Immature natural killer cell (primary cell): ENCODE results near the gene STIP1. TPM values are rescaled to one million over a fixed set of nuclear protein-coding genes. Genes with fewer than 3 reads are reported as not detected.
"Not testable (repeated sequence)": the region's sequence is repeated elsewhere in the genome, so short reads cannot be mapped to it uniquely, and the experiment has no call there.

Experiments used
- DNase-seq, 3 donors: peaks; one replicate each; pipeline ENCODE4 v3.0.0; 2022; ENCODE audit warnings: mixed read lengths in 1 of 3
- H3K27ac Mint-ChIP-seq, 6 donors: one replicate each; pipeline ENCODE4 v1.8.0; 2020; ENCODE audit warnings: mixed read lengths in 6 of 6, mild to moderate bottlenecking in 5 of 6, inconsistent platforms in 4 of 6, moderate library complexity in 3 of 6
- H3K27me3 Mint-ChIP-seq, 3 donors: one replicate each; pipeline ENCODE4 v1.8.0; 2020 to 2021; ENCODE audit warnings: low read depth in 3 of 3, mild to moderate bottlenecking in 3 of 3, mixed read lengths in 3 of 3, moderate library complexity in 3 of 3, inconsistent platforms in 1 of 3
- H3K36me3 Mint-ChIP-seq, 3 donors: one replicate each; pipeline ENCODE4 v1.8.0; 2020; ENCODE audit warnings: mixed read lengths in 3 of 3, inconsistent platforms in 2 of 3, mild to moderate bottlenecking in 2 of 3
- H3K4me1 Mint-ChIP-seq, 2 donors: one replicate each; pipeline ENCODE4 v1.8.0; 2020; ENCODE audit warnings: inconsistent platforms in 2 of 2, mild to moderate bottlenecking in 2 of 2, mixed read lengths in 2 of 2, moderate library complexity in 1 of 2
- H3K4me3 Mint-ChIP-seq, 5 donors: one replicate each; pipeline ENCODE4 v1.8.0; 2020; ENCODE audit warnings: mild to moderate bottlenecking in 5 of 5, mixed read lengths in 5 of 5, inconsistent platforms in 3 of 5, moderate library complexity in 3 of 5
- H3K9me3 Mint-ChIP-seq, 6 donors: one replicate each; pipeline ENCODE4 v1.8.0; 2020; ENCODE audit warnings: mild to moderate bottlenecking in 6 of 6, mixed read lengths in 6 of 6, inconsistent platforms in 4 of 6, moderate library complexity in 3 of 6
- polyA plus RNA-seq, 3 donors: library from polyadenylated mRNA; unstranded; fragments of 300-500 nt; fragmentation: Illumina TruSeq; gene quantifications; one replicate each; pipeline ENCODE4 v1.2.3, GENCODE V29; 2021

Gene STIP1
- polyA plus RNA-seq, 3 donors from 2014 or later: 51.3 to 113 (median 57.3) TPM

DNA sequence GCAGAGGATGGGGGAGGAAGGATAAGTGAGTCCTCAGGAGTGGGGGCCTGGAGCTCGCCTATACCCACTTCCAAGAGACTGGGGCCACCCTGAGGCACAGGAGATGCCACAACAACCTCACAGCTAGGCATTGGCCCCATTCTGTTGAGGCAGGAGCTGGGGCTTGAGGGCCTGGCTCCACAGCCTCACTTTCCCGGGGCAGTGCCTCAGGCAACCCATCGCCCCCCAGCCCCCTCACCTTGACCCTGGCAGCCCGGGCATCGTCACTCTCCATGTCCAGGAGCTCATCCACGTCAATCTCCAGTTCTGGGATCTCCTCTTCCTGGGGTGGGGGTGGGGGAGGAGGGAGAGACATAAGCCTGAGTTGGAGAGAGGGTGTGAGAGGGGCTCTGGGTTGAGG is 59.0 kb downstream of the STIP1 start:
- H3K4me1 Mint-ChIP-seq: peaks cover 35 to 49% of the 10 kb centered on the region in 2 donors

DNA sequence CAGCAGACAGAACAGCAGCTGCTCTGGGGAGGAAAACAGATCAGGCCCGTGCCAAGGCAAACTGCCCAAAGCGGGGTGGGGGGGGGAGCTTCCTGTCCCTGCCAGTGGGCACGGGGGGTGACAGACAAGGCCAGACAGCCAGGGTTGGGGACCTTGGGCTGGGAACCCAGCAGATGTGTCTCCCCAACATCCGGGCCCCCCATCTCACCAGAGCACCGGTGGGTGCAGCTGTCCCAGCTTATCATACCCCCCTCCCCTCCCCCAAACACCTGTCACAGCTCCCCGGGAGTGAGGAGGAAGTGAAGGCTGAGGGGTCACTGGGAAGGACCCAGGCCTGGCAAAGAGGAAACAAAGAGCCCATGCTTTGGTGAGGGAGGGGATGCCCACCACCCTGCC is 59.4 kb downstream of the STIP1 start:
- peak overlapping the region; percentile 75 to 81 (median 79) for H3K4me3 Mint-ChIP-seq
- peak; percentile 47 to 53 (median 51) for DNase-seq
- peaks cover 13 to 17% (median 14%) of the 10 kb centered on the region in 3 donors for H3K27me3 Mint-ChIP-seq
- H3K4me1 Mint-ChIP-seq: peaks cover 30 to 44% of the 10 kb centered on the region in 2 donors
- peaks cover 0 to 3% (median 0%) of the 10 kb centered on the region in 3 donors for H3K36me3 Mint-ChIP-seq
- H3K9me3 Mint-ChIP-seq: no peaks in the 10 kb centered on the region
- H3K27ac Mint-ChIP-seq: peak overlapping the region in 5 of 6 donors; percentile 34 to 86 (median 79)

More for the DNA sequence above, 59.0 kb downstream of the STIP1 start:
- Mint-ChIP-seq H3K27me3 (peaks cover 14 to 17% (median 15%) of the 10 kb centered on the region in 3 donors), H3K36me3 (peaks cover 0 to 3% (median 0%) of the 10 kb centered on the region in 3 donors), H3K9me3 (no peaks in the 10 kb centered on the region), H3K27ac (peak overlapping the region in 3 of 6 donors; percentile 7 to 80 (median 39)), H3K4me3 (peak overlapping the region in 2 of 5 donors; percentile 75 to 81)
- DNase-seq: no peak

DNA sequence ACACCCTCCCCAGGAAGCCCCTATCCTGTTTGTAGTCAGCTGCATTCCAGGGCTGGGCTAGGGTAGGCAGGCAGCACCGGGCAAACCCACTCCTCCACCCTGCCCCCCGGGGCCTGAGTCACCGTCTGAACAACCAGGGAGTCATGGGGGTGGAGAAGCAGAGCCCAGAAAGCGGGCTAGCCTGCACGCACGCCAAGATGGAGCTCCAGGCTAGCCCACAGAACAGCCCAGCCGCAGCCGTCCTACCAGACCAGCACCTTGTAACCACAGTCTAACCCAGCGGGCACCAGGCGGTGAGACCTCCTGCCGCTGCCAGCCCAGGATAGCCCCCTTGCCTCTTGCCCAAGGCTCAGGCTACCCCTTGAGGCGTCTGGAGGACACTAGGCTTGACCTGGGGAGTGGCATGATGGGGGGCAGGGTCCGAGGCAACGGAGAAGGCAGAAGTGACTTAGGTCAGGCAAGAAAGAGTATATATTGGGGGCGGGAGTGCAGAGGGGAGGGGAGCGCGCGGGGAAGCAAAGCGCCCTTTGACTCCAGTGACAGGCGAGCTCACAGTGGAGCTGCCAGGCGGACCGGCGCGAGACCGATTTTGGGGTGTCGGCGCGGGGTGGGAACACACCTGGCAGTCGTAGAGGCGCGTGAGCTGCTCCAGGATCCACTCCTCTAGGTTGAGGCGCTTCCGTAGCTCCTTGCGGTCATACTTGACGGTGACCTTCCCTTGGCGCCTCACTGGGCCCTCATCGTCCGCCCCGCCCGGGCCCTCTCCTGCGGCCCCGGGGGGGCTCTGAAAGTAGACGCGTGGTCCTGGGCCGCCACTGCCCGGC is 60.0 kb downstream of the STIP1 start:
- no peaks in the 10 kb centered on the region for H3K9me3 Mint-ChIP-seq
- H3K27me3 Mint-ChIP-seq: peaks cover 9 to 11% (median 10%) of the 10 kb centered on the region in 3 donors
- DNase-seq: peak; percentile 55 to 61 (median 57)
- peaks cover 27 to 42% of the 10 kb centered on the region in 2 donors for H3K4me1 Mint-ChIP-seq
- peak overlapping the region; percentile 75 to 81 (median 79) for H3K4me3 Mint-ChIP-seq
- H3K27ac Mint-ChIP-seq: peak overlapping the region; percentile 53 to 86 (median 76)
- H3K36me3 Mint-ChIP-seq: peaks cover 0 to 3% (median 0%) of the 10 kb centered on the region in 3 donors

DNA sequence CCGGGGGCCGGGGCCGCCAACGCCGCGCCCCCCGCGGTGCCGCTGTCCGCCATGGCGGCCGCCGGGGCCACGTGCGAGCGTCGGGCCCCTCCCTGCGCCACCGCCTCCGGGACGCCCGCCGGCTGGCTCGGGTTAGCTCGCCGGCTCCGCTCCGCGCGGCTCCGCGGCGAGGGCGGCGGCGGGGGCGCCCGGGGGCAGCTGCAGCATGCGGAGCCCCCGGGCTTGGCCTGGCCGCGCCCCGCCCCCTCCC is 60.6 kb downstream of the STIP1 start:
- not testable (repeated sequence) for H3K36me3 Mint-ChIP-seq, H3K9me3 Mint-ChIP-seq, DNase-seq, H3K27me3 Mint-ChIP-seq
- Mint-ChIP-seq H3K4me1 (peaks cover 27 to 43% of the 10 kb centered on the region in 2 donors), H3K4me3 (peak overlapping the region; percentile 82 to 85 (median 84)), H3K27ac (peak overlapping the region in 1 of 6 donors; percentile 62)

DNA sequence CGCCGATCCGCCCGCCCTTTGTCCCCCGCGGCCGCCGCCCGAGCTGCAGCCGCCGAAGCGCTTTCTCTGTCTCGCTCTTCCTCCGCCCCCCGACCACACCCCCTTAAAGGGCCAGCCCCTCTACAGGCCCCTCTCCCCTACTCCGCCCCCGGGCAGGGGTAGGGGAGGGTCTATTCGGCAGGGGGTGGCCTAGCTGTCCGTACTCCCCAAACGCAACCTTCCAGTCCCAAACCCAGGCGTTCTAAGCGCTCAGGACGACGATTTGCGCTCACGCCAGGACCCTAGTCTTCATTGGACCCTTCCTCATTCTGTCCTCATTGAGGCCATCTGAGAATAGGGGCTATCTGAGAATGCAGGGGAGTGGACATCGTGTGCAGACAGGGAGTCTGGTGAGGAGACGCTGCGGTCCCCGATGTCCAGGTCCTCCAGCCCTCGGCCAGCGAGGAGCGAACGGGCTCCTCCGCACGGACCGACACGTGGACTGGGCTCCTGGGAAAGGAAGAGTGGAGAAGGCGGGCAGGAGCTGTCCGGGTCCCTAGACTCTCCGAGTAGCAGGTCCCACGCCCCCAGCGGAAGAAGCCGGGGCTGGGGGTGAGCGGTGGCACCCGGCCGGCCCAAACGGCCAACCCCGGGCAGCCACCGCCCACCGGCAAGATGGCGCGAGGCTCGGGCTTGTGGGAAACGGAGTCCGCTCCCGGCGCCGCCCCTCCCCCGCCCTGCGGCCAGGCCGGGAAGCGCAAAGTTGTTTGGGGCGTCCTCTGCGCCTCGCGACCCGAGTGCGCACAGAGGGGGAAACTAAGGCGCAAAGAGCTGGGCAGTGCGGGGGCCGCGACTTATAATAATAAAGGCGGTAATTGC is 61.1 kb downstream of the STIP1 start, which contains the start of gene PPP1R14B:
TSS of gene PPP1R14B (minus strand) at position 73 of the 858 bp plus-strand sequence. CDS start 270 bp downstream, outside the sequence.
- Mint-ChIP-seq H3K9me3 (no peaks in the 10 kb centered on the region), H3K4me3 (peak within 1 kb of the TSS; percentile 82 to 85 (median 84)), H3K4me1 (peaks cover 33 to 48% of the 10 kb centered on the region in 2 donors), H3K36me3 (peaks cover 0 to 3% (median 0%) of the 10 kb centered on the region in 3 donors), H3K27me3 (peaks cover 6 to 11% (median 9%) of the 10 kb centered on the region in 3 donors), H3K27ac (peak within 1 kb of the TSS; percentile 62 to 86 (median 80))
- peak; percentile 70 to 75 (median 71) for DNase-seq

DNA sequence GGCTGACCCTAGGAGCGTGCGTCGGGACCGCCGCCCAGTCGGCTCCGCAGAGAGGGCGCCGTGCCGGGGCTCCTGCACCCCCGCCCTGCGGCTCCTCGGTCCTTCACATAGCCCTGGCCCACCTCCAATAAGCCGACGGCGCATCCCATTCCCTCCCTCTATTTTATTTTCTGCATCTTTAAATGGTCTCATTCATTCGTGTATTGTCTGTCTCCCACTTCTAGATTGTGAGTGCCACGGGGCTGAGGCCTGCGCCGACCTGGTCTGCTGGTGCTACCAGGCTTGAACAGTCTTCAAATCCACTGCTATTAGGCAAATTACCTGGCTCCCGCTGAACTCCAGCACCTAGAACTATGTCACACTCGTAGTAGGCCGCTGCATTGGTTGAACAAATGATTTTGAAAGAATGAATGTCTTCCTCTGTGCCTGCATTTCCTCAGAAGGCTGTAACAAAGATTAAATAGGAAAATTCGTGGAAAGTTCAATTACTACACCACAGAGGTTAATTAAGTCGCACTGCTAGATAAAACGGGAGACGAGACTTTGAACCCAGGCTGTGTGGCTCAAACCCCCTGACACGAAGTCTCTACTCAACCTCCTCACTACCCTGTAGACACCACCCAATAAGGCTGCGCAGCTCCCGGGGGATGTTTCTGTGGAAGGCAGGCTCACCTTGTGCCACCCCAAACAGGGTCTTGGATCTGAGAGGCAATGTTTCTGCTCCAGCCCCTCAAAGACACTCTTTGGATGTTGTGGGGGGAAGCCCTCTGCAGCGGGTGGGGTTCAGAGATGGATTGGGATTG is 62.0 kb downstream of the STIP1 start:
- no peaks in the 10 kb centered on the region for H3K9me3 Mint-ChIP-seq
- H3K27me3 Mint-ChIP-seq: peaks cover 7 to 13% (median 9%) of the 10 kb centered on the region in 3 donors
- H3K36me3 Mint-ChIP-seq: peaks cover 0 to 3% (median 0%) of the 10 kb centered on the region in 3 donors
- DNase-seq: no peak
- peak overlapping the region in 3 of 6 donors; percentile 47 to 82 (median 65) for H3K27ac Mint-ChIP-seq
- H3K4me1 Mint-ChIP-seq: peaks cover 35 to 43% of the 10 kb centered on the region in 2 donors
- peak overlapping the region; percentile 68 to 78 (median 76) for H3K4me3 Mint-ChIP-seq

DNA sequence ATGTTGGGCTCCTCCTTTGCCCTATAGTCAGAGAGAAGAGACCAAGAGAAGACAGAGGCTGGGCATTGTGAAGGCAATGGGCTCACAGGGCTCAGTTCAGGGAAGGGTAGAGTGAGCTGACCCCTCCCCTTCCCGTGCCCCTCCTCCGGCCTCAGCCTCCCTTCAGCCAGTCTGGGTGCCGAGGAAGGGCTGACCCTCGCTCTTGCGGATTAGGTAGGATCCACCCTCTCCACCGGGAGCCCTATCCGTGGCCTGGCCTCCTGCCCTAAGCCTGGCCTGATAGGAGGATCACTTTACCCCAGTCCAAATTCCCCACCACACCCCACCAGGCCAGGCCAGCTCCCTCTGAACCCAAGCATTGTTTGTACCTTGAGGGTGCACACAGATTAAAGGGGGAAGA is 62.6 kb downstream of the STIP1 start:
- H3K27ac Mint-ChIP-seq: peak overlapping the region in 1 of 6 donors; percentile 65
- no peak overlapping the region for H3K4me3 Mint-ChIP-seq
- no peaks in the 10 kb centered on the region for H3K36me3 Mint-ChIP-seq
- H3K9me3 Mint-ChIP-seq: no peaks in the 10 kb centered on the region
- peaks cover 31 to 39% of the 10 kb centered on the region in 2 donors for H3K4me1 Mint-ChIP-seq
- DNase-seq: no peak
- peaks cover 7 to 10% (median 8%) of the 10 kb centered on the region in 3 donors for H3K27me3 Mint-ChIP-seq

DNA sequence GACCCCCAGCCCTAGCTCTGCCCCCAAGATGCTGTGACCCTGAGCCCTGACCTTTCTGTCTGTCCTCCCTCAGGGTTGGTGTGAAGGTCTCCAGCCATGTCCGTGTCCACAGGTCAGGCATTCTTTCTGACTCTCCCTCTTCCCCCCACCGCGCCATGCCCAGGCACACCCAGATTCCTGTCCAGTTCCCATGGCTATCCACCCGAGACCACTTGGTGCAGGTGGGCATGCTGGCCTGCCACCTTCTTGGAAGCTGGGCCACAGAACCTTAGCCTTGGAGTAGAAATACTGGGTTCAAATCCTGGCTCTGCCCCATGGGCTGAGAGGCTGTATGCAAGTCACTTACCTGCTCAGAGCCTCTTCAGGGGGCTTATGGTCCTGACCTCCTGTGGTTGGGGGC is 63.1 kb downstream of the STIP1 start:
- Mint-ChIP-seq H3K4me1 (peaks cover 26 to 39% of the 10 kb centered on the region in 2 donors), H3K9me3 (no peaks in the 10 kb centered on the region), H3K27me3 (peaks cover 3 to 10% (median 7%) of the 10 kb centered on the region in 3 donors), H3K4me3 (peak overlapping the region in 2 of 5 donors; percentile 3 to 38), H3K27ac (no peak overlapping the region), H3K36me3 (no peaks in the 10 kb centered on the region)
- DNase-seq: no peak

DNA sequence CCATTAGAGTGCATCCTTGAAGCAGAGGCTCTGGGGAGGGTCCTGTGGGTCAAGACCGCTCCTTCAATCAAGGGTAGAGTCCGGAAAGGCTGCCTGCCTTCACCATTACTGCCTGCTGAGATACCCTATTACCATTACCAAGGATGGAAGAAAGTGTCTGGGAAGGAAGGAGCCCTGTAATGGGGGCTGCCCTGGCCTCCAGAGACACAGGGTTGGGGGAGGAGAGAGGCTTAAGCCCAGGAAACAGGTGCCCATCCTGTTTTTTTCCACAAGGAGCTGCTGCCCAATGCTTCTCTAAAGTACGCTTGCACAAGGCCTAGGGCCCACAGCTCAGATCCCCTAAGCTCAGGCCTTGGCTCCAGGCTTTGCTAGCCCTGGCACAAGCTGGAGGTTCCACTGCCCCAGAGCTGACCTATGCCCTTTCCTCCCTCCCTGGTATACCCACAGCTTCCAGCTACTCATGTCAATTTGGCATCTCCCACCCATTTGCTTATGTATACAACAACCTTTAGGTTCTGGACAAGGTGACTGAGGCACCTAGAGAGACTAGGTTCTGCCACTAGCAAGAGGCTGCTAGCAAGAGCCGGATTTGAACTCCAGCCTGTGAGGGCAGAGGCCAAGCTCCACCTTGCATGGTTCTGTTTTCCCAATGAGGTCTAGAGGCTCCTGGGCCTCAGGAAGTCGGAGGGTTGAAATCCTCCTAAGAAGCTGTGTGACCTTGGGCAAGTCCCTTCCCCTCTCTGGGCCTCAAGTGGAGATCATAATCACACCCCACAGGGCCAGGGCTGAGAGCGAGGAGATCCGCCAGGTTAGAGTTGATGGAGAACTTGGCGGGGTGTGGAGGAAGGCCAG is 63.8 kb downstream of the STIP1 start:
- Mint-ChIP-seq H3K27ac (peak overlapping the region in 2 of 6 donors; percentile 14 to 31), H3K9me3 (no peaks in the 10 kb centered on the region), H3K27me3 (peaks cover 3 to 10% (median 4%) of the 10 kb centered on the region in 3 donors), H3K36me3 (no peaks in the 10 kb centered on the region), H3K4me1 (peaks cover 25 to 39% of the 10 kb centered on the region in 2 donors), H3K4me3 (peak overlapping the region; percentile 20 to 53 (median 40))
- DNase-seq: no peak

DNA sequence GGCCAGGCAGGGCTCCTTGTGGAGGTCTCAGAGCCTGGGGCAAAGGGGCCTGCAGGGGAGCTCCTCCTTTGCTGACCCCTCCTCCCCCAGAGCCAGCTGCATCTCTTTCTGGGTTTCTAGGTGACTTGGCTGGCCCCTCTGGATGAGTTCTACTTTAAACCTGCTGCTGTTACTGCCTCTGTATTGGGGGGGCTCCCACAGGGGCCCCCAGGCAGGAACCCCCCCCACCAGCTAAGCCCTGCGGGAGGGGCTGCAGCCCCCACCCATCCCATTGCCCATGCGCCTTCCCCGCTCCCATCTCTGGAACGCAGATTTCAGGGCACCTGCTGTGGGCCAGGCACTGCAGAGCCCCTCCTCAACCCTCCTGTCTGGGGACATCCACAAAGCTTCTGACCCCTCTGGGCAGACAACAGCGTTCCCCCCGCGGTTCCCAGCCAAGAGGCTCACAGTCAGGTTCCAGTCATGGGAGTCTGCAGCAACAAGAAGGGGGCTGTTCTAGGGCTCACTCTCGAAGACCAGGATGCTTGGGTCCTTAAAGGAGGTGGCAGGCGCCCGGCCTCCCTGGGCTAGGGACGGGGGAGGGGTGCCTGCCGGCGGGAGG is 64.5 kb downstream of the STIP1 start:
- H3K27me3 Mint-ChIP-seq: peaks cover 4 to 10% (median 4%) of the 10 kb centered on the region in 3 donors
- H3K4me3 Mint-ChIP-seq: peak overlapping the region; percentile 81 to 89 (median 82)
- peaks cover 21 to 33% of the 10 kb centered on the region in 2 donors for H3K4me1 Mint-ChIP-seq
- DNase-seq: no peak
- no peak overlapping the region for H3K27ac Mint-ChIP-seq
- no peaks in the 10 kb centered on the region for H3K36me3 Mint-ChIP-seq
- H3K9me3 Mint-ChIP-seq: no peaks in the 10 kb centered on the region

DNA sequence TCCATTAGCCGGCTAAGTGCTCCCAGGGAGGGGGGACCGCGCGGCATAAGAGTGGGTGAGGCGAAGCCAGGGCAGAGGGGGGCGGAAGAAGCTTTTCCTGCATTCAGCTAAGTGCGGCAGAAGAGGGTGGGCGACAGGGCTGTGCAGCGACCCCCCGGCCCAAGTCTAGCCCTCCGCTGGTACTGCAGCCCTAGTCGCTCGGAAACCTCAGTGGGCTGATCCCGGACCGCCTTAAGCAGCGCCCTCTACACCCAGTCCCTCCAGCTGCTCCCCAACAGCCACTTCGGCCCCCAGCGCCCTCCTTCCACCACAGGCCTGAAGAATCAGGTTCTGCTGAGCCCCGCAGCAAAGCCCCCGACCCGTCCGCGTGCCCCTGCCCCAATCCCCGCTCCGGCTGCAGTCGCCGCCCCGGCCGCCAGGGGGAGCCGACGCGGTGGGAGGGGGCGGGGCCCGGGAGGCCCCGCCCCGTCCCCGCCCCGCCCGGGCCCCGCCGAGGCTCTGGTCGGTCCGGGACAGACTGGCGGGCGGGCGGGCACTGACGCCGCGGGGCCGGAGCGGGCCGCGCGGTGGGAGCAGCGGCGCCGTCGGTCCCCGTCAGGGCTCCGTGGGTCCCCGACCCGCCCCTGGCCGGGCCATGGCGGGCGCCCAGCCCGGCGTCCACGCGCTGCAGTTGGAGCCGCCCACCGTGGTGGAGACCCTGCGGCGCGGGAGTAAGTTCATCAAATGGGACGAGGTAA is 65.2 kb downstream of the STIP1 start, which contains the start of gene PLCB3:
TSS of gene PLCB3 (plus strand) at position 515 of the 737 bp plus-strand sequence. CDS start at position 635, 120 bp downstream.
- peaks cover 15 to 26% of the 10 kb centered on the region in 2 donors for H3K4me1 Mint-ChIP-seq
- peaks cover 2 to 10% (median 4%) of the 10 kb centered on the region in 3 donors for H3K27me3 Mint-ChIP-seq
- peak; percentile 57 to 64 (median 61) for DNase-seq
- no peaks in the 10 kb centered on the region for H3K9me3 Mint-ChIP-seq
- no peaks in the 10 kb centered on the region for H3K36me3 Mint-ChIP-seq
- peak within 1 kb of the TSS; percentile 82 to 89 (median 86) for H3K4me3 Mint-ChIP-seq
- H3K27ac Mint-ChIP-seq: peak within 1 kb of the TSS in 5 of 6 donors; percentile 62 to 89 (median 77)
